Upper lobe of left lung (tissue), 6 donors: ENCODE measurements around the gene ATP7A. TPM values are rescaled to one million over a fixed set of nuclear protein-coding genes. Genes with fewer than 3 reads are reported as not detected.

Experiments
- ATAC-seq, 2 donors: fragments of 200-7000 bp; cut with Tn5 transposase; one replicate each; pipeline ENCODE4 v1.9.1; 2022; ENCODE audit warnings: mild to moderate bottlenecking in 2 of 2, moderate library complexity in 2 of 2; ENCODE audit not compliant: low FRiP score in 2 of 2
- DNase-seq, 2 donors: peaks; one replicate each; pipeline ENCODE4 v3.0.0-alpha.2; 2019 to 2020
- H3K27ac ChIP-seq, 4 donors: fragments of 200-600 bp; sonication (generic); one replicate each; pipeline ENCODE4 v1.5.1; 2016 to 2019
- H3K27me3 ChIP-seq, 4 donors: fragments of 200-600 bp; sonication (generic); one replicate each; pipeline ENCODE4 v1.5.1; 2017 to 2019
- H3K36me3 ChIP-seq, 4 donors: fragments of 200-600 bp; sonication (generic); one replicate each; pipeline ENCODE4 v1.5.1; 2016 to 2019
- H3K4me1 ChIP-seq, 4 donors: fragments of 200-600 bp; sonication (generic); one replicate each; pipeline ENCODE4 v1.5.1; 2018 to 2019
- H3K4me3 ChIP-seq, 4 donors: fragments of 200-600 bp; sonication (generic); one replicate each; pipeline ENCODE4 v1.5.1; 2017 to 2019; ENCODE audit warnings: mild to moderate bottlenecking in 2 of 4, moderate library complexity in 1 of 4
- H3K9me3 ChIP-seq, 4 donors: fragments of 200-600 bp; sonication (generic); one replicate each; pipeline ENCODE4 v1.5.1; 2018 to 2019
- EP300 ChIP-seq, 4 donors: sonication (generic); formaldehyde crosslinking; IDR thresholded peaks; one replicate each; pipeline ENCODE4 v1.5.1; 2017; ENCODE audit warnings: antibody characterized with exemption in 4 of 4, control low read depth in 2 of 4
- POLR2A ChIP-seq, 4 donors: fragments of 450-650 bp; IDR thresholded peaks; one replicate each; pipeline ENCODE4 v1.5.1; 2016 to 2017; ENCODE audit warnings: antibody characterized with exemption in 4 of 4, mild to moderate bottlenecking in 2 of 4
- POLR2AphosphoS5 ChIP-seq, 2 donors: sonication (generic); formaldehyde crosslinking; IDR thresholded peaks; one replicate each; pipeline ENCODE4 v1.5.1; 2017; ENCODE audit warnings: antibody characterized with exemption in 2 of 2
- WGBS, 2 donors: methylation state at CpG; one replicate each; pipeline ENCODE4 v1.1.5; 2017 to 2018; 5-methylcytosine and 5-hydroxymethylcytosine counted together
- total RNA-seq, 6 donors: library from RNA; depleted of rRNA in 4 of 6; stranded (reverse); fragments of >200 nt in 4 of 6; gene quantifications; one replicate each; pipeline versions ENCODE4 v1.1.0 to v1.2.1, GENCODE V29; 2016 to 2021
- TF ChIP-seq, protein P1 (sequence below), 6 experiments: fragments of 450-650 bp in 4 of 6; fragments of 200-600 bp in 2 of 6; sonication (generic) in 2 of 6; IDR thresholded peaks; one replicate each; pipeline ENCODE4 v1.5.1; 2016 to 2019; ENCODE audit warnings: antibody characterized with exemption in 6 of 6
- donor health status: DM: no; HTN: no; CAD: no; lungs with moderate emphysema.
- donor health status: DM: no; HTN: yes; CAD: no; lungs with severe emphysema.

The ATP7A gene
- total RNA-seq, 6 donors from 2014 or later, result 6.9 to 23.1 (median 11.7) TPM

DNA sequence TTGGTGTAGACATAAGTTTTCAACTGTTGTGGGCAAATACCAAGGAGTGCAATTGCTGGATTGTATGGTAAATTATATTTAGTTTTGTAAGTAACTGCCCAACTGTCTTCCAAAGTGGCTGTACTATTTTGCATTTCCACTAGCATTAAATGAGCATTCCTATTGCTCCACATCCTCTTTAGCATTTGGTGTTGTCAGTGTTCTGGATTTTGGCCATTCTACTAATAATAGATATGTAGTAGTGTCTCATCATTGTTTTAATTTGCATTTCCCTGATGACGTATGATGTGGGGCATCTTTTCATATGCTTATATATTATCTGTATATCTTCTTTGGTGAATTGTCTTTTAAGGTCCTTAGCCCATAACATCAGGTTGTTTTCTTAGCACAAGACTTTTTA lies 41.7 kb downstream of the ATP7A start:
- H3K4me1 ChIP-seq, result peaks cover 0 to 5% (median 4%) of the 10 kb centered on the region in 4 donors
- no peaks in the 10 kb centered on the region for H3K9me3 ChIP-seq
- H3K27me3 ChIP-seq, result no peaks in the 10 kb centered on the region
- H3K27ac ChIP-seq, result no peak overlapping the region
- DNase-seq, result no peak
- no peak overlapping the region for H3K4me3 ChIP-seq
- no peak for ATAC-seq
- WGBS, 2 donors, result 54 to 62% methylated on average over 1 of the region's 1 CpG
- TF ChIP-seq POLR2A (IDR thresholded peaks at IDR 0.05) (no peak), EP300 (IDR thresholded peaks at IDR 0.05) (no peak), POLR2AphosphoS5 (IDR thresholded peaks at IDR 0.05) (no peak)
- TF ChIP-seq, protein P1, sequence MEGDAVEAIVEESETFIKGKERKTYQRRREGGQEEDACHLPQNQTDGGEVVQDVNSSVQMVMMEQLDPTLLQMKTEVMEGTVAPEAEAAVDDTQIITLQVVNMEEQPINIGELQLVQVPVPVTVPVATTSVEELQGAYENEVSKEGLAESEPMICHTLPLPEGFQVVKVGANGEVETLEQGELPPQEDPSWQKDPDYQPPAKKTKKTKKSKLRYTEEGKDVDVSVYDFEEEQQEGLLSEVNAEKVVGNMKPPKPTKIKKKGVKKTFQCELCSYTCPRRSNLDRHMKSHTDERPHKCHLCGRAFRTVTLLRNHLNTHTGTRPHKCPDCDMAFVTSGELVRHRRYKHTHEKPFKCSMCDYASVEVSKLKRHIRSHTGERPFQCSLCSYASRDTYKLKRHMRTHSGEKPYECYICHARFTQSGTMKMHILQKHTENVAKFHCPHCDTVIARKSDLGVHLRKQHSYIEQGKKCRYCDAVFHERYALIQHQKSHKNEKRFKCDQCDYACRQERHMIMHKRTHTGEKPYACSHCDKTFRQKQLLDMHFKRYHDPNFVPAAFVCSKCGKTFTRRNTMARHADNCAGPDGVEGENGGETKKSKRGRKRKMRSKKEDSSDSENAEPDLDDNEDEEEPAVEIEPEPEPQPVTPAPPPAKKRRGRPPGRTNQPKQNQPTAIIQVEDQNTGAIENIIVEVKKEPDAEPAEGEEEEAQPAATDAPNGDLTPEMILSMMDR (IDR thresholded peaks at IDR 0.05), result no peak
- H3K36me3 ChIP-seq, result no peaks in the 10 kb centered on the region

DNA sequence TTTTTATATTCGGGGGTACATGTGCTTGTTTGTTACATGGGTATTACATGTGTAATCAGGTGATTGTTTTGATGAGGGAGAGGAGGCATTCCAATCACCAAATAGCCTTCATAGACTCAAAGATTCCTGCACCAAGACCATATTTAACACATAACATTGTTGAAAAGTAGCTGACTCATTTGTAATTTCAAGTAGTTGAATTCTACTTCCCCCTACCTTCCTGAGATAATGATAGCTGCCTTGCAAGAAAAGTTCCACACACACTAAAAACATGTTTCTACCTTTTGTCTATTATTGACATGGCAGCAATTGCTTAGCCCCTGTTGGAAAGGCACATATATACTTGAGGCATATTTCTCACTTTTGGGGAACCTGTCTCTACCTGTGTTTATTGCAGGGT lies 42.8 kb downstream of the ATP7A start:
- H3K27me3 ChIP-seq, result no peaks in the 10 kb centered on the region
- TF ChIP-seq, protein P1 (IDR thresholded peaks at IDR 0.05), result no peak
- TF ChIP-seq EP300 (IDR thresholded peaks at IDR 0.05) (no peak), POLR2A (IDR thresholded peaks at IDR 0.05) (no peak), POLR2AphosphoS5 (IDR thresholded peaks at IDR 0.05) (no peak)
- H3K27ac ChIP-seq, result no peak overlapping the region
- WGBS, 2 donors, result 31 to 77% methylated on average over 1 of the region's 1 CpG
- H3K36me3 ChIP-seq, result no peaks in the 10 kb centered on the region
- H3K4me1 ChIP-seq, result peaks cover 0 to 5% (median 4%) of the 10 kb centered on the region in 4 donors
- ATAC-seq (no peak), DNase-seq (no peak)
- H3K4me3 ChIP-seq, result no peak overlapping the region
- H3K9me3 ChIP-seq, result no peaks in the 10 kb centered on the region

DNA sequence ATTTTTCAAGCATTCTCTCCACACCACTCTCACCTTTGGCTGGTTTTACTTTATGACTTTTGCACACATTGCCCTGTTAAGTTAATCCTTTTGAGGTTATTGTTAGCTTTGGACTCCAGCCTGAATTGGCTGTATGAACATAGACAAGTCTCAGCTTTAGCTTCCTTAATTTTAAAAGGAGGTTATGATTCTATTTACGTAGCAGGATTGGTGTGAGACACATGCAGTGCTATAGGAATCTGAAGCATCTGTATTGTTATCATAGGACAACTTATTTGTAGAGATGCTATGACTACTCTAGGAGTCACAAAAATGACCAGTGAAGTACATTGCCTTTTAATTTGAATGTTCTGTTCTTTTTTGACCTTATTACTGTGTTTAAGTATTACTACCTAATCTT lies 43.2 kb downstream of the ATP7A start:
- Histone ChIP-seq H3K36me3 (no peaks in the 10 kb centered on the region), H3K4me3 (no peak overlapping the region), H3K27ac (no peak overlapping the region), H3K4me1 (peaks cover 0 to 5% (median 4%) of the 10 kb centered on the region in 4 donors), H3K9me3 (no peaks in the 10 kb centered on the region), H3K27me3 (no peaks in the 10 kb centered on the region)
- 38 to 69% methylated on average over 1 of the region's 1 CpG for WGBS, 2 donors
- no peak for TF ChIP-seq POLR2A (IDR thresholded peaks at IDR 0.05)
- no peak for DNase-seq
- ATAC-seq, result no peak

DNA sequence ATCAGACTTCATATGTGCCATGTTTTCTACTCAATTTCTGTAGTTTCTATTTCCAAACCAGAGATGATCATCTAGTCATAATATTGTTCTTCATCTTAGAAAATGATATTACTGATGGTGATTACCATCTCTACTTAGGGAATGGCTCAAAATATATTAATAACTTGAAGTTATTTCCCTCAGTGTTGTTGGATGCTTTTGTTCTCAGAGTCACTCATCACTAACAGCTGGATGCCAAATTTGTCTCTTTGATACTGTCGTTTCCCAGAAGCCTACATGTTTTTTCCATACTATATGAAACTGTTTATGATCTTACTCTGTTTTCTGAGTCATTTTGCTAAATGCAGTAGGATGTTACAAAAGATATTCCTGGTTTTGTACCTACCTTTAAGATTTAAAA lies 50.1 kb downstream of the ATP7A start:
- Histone ChIP-seq H3K27me3 (no peaks in the 10 kb centered on the region), H3K4me3 (no peak overlapping the region), H3K36me3 (no peaks in the 10 kb centered on the region), H3K27ac (no peak overlapping the region), H3K4me1 (no peaks in the 10 kb centered on the region), H3K9me3 (no peaks in the 10 kb centered on the region)
- TF ChIP-seq POLR2A (IDR thresholded peaks at IDR 0.05) (no peak), EP300 (IDR thresholded peaks at IDR 0.05) (no peak), POLR2AphosphoS5 (IDR thresholded peaks at IDR 0.05) (no peak)
- TF ChIP-seq, protein P1 (IDR thresholded peaks at IDR 0.05), result no peak
- DNase-seq (no peak), ATAC-seq (no peak)
- 20 to 56% methylated on average over 1 of the region's 1 CpG for WGBS, 2 donors

DNA sequence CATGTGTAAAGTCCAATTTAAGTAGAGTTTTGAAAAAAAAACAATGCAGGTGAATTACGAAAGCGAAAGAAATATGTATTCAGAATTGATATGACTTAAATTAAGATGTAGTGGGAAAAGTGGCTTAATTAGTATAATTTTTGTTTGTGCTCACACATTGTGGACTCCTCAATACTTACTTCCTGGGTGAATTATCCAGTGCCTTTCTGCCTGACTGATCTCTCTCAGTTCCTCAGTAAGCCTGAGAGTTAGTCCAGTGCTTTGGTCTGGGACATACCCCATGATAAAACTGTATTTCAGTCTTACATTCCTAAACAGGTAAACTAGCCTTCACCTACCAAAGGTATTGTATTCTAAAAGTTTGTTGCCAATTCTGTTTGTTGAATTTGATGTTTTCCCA lies 50.6 kb downstream of the ATP7A start:
- Histone ChIP-seq H3K4me3 (no peak overlapping the region), H3K36me3 (no peaks in the 10 kb centered on the region), H3K9me3 (no peaks in the 10 kb centered on the region), H3K27me3 (no peaks in the 10 kb centered on the region), H3K27ac (no peak overlapping the region), H3K4me1 (no peaks in the 10 kb centered on the region)
- DNase-seq (no peak), ATAC-seq (no peak)
- WGBS, 2 donors, result 94% methylated on average over 2 of the region's 2 CpGs
- TF ChIP-seq EP300 (IDR thresholded peaks at IDR 0.05) (no peak), POLR2AphosphoS5 (IDR thresholded peaks at IDR 0.05) (no peak), POLR2A (IDR thresholded peaks at IDR 0.05) (no peak)
- TF ChIP-seq, protein P1 (IDR thresholded peaks at IDR 0.05), result no peak
